BLaER1 treated with 17β-estradiol and CSF1 and Interleukin-3, amounts not matched to agents 10 nM and 100 nM (cell line): Measurements from ENCODE around the gene MEX3A.

ENCODE experiments used
- H3K27ac ChIP-seq, 11 experiments: shearing (Covaris generic); formaldehyde crosslinking; 2 replicates each; pipeline ENCODE4 v1.8.1; 2022
- H3K27me3 ChIP-seq, 11 experiments: shearing (Covaris generic); formaldehyde crosslinking; 2 replicates each; pipeline ENCODE4 v1.8.1; 2022
- H3K36me3 ChIP-seq, 11 experiments: shearing (Covaris generic); formaldehyde crosslinking; 2 replicates each; pipeline ENCODE4 v1.8.1; 2022
- H3K4me1 ChIP-seq, 10 experiments: shearing (Covaris generic); formaldehyde crosslinking; 2 replicates each; pipeline ENCODE4 v1.8.1; 2022
- H3K4me2 ChIP-seq, 11 experiments: shearing (Covaris generic); formaldehyde crosslinking; 2 replicates each; pipeline ENCODE4 v1.8.1; 2022
- H3K4me3 ChIP-seq, 10 experiments: shearing (Covaris generic); formaldehyde crosslinking; 2 replicates each; pipeline ENCODE4 v1.8.1; 2022
- H3K9ac ChIP-seq, 11 experiments: shearing (Covaris generic); formaldehyde crosslinking; 2 replicates each; pipeline ENCODE4 v1.8.1; 2022
- H3K9me3 ChIP-seq, 11 experiments: shearing (Covaris generic); formaldehyde crosslinking; replicated peaks in 1 of 11; 2 replicates each; pipeline ENCODE4 v1.8.1; 2022
- H4K20me1 ChIP-seq, 11 experiments: shearing (Covaris generic); formaldehyde crosslinking; 2 replicates each; pipeline ENCODE4 v1.8.1; 2022
- Cebpa-rat ChIP-seq, 11 experiments: shearing (Covaris generic); IDR thresholded peaks; 2 replicates each; pipeline ENCODE4 v1.8.1; 2022

The MEX3A gene

DNA sequence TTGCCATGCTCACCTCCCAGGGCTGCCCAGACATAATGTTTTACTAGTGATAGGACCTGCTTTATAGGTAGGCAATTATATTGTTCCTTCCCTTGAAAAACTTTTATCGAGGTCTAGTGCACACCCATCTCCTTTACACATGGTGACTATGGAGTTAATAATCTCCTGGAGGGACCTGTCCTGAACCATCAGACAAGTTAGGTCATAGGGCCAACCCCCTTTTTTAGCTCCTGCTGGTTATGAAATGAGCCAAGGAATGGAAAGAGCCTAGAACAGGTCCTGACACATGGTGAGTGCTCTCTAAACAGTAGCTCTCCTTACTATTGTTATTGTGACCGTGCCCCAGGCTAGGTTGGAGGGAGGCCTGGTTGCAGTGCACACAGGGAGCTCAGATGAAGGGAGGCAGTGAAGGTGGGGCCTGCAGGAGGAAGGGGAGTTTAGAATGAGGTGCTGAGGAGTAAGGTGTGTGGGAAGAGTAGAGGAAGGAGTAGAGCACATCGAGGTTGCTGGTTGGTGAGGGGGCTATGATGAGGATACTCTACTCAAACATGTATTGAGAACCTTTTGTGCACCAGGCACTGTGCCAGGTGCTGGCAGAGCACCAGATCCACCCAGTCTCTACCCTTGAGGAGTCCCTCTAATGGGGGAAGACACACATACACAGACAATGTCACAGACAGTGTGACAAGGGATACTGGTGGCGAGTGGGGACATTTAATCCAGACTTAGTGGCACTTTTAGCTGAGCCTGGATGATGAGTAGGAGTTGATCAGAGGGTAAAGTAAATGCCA is 18.1 kb upstream of the MEX3A start:
- Histone ChIP-seq H4K20me1 (peaks cover 0 to 37% (median 21%) of the 10 kb centered on the region in 11 experiments; a peak in 13 of 22 replicates), H3K27ac (no peak overlapping the region; a peak in 1 of 22 replicates), H3K9ac (no peak overlapping the region), H3K36me3 (no peaks in the 10 kb centered on the region), H3K4me1 (peaks cover 65 to 92% (median 86%) of the 10 kb centered on the region in 10 experiments), H3K4me3 (no peak overlapping the region), H3K9me3 (no peaks in the 10 kb centered on the region), H3K27me3 (peaks cover 0 to 15% (median 3%) of the 10 kb centered on the region in 11 experiments; a peak in 5 of 22 replicates), H3K4me2 (peak overlapping the region in 5 of 11 experiments; percentile 2 to 29 (median 6); a peak in 4 of 22 replicates)
- TF ChIP-seq Cebpa-rat (IDR thresholded peaks at IDR 0.05): no peak

GRCh38 chr1:156099282-156099681 is 17.0 kb upstream of the MEX3A start:
- Histone ChIP-seq H3K9ac (no peak overlapping the region), H3K9me3 (no peaks in the 10 kb centered on the region), H3K27ac (peak overlapping the region in 3 of 11 experiments; percentile 5 to 35 (median 23); a peak in 4 of 22 replicates), H3K27me3 (peaks cover 0 to 15% (median 3%) of the 10 kb centered on the region in 11 experiments; a peak in 5 of 22 replicates), H3K36me3 (no peaks in the 10 kb centered on the region), H3K4me1 (peaks cover 56 to 92% (median 79%) of the 10 kb centered on the region in 10 experiments), H3K4me2 (peak overlapping the region in 6 of 11 experiments; percentile 29 to 94 (median 91); a peak in 6 of 22 replicates), H4K20me1 (peaks cover 0 to 40% (median 21%) of the 10 kb centered on the region in 11 experiments; a peak in 13 of 22 replicates), H3K4me3 (no peak overlapping the region)
- no peak for TF ChIP-seq Cebpa-rat (IDR thresholded peaks at IDR 0.05)

DNA sequence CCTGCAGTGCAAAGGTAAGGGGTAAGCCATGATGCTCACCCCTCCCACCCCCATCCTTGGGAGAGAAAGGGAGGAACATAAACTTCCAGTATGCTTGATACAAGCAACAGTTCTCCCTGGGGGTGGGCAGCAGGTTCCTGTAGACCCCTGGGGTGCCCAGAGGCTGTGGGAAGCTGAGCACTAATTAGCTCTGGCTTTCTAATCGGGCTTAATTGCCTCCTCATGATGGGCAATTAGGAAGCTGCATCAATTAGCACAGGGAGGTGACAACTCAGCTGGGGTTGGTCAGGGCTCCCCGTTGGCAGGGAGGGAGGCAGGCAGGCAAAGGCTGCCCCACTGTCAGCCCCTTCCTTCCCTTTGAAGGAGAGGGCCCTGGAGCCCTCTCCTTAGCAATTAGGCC is 16.5 kb upstream of the MEX3A start:
- no peak overlapping the region; a peak in 1 of 22 replicates for H3K9ac ChIP-seq
- H3K4me1 ChIP-seq: peaks cover 51 to 92% (median 74%) of the 10 kb centered on the region in 10 experiments
- peaks cover 0 to 40% (median 21%) of the 10 kb centered on the region in 11 experiments; a peak in 14 of 22 replicates for H4K20me1 ChIP-seq
- peak overlapping the region in 9 of 11 experiments; percentile 11 to 94 (median 90); a peak in 11 of 22 replicates for H3K4me2 ChIP-seq
- TF ChIP-seq Cebpa-rat (IDR thresholded peaks at IDR 0.05): no peak
- no peaks in the 10 kb centered on the region for H3K36me3 ChIP-seq
- no peak overlapping the region for H3K4me3 ChIP-seq
- H3K27me3 ChIP-seq: peaks cover 0 to 15% (median 3%) of the 10 kb centered on the region in 11 experiments; a peak in 5 of 22 replicates
- peak overlapping the region in 3 of 11 experiments; percentile 5 to 35 (median 23); a peak in 4 of 22 replicates for H3K27ac ChIP-seq
- no peaks in the 10 kb centered on the region for H3K9me3 ChIP-seq

GRCh38 chr1:156097499-156098178 is 15.4 kb upstream of the MEX3A start:
- H3K4me2 ChIP-seq: peak overlapping the region; percentile 75 to 94 (median 90)
- peak overlapping the region; percentile 42 to 94 (median 74); a peak in 19 of 22 replicates for H3K27ac ChIP-seq
- peaks cover 0 to 15% (median 3%) of the 10 kb centered on the region in 11 experiments; a peak in 5 of 22 replicates for H3K27me3 ChIP-seq

DNA sequence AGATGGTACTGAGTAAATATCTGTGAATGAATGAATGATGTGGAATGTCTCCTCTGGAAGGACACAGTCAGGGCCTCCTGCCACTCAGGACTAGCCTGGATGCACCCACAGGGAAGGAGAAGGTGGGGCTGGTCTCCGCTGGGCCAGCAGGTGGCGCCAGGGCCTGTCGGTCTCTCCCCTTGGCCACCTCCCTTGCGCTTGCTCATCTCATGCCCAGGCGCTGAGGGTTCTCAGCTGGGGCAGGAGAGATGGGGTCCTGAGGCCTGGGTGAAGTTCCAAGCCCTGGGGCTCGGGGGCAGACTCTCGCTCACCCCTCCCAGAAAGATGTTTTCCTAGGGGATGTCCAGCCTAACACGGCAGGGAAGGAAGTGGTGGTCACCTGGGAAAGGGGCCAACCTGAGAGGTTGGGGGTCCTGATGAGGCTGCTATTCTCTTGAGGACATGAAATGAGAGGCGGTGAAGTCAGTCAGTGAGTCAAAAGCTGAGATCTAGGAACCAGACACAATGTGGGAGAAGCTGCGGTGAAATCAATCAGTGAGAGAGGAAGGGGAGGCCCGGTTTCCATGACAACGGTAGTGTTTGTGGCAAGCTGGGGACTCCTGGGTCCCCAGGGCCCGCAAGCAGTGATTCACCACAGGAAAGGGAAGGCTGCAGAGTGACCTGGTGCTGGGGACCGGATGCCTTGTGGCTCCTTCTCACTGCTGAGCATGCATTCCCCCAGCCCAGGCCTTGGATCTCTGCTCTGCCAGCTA is 14.6 kb upstream of the MEX3A start:
- 0 out of 22 replicates have a peak, but pooled peaks of 1 of the 11 experiments have one; percentile 11 for TF ChIP-seq Cebpa-rat (IDR thresholded peaks at IDR 0.05)
- no peaks in the 10 kb centered on the region for H3K9me3 ChIP-seq
- H3K4me3 ChIP-seq: peak overlapping the region in 3 of 10 experiments; percentile 15 to 52 (median 30); a peak in 6 of 20 replicates
- H3K4me1 ChIP-seq: peaks cover 35 to 74% (median 54%) of the 10 kb centered on the region in 10 experiments
- H3K36me3 ChIP-seq: no peaks in the 10 kb centered on the region
- H4K20me1 ChIP-seq: peaks cover 0 to 40% (median 21%) of the 10 kb centered on the region in 11 experiments; a peak in 14 of 22 replicates
- H3K27ac ChIP-seq: peak overlapping the region; percentile 57 to 94 (median 79); a peak in 21 of 22 replicates
- H3K9ac ChIP-seq: peak overlapping the region; percentile 25 to 83 (median 67); a peak in 21 of 22 replicates
- H3K27me3 ChIP-seq: peaks cover 0 to 15% (median 3%) of the 10 kb centered on the region in 11 experiments; a peak in 5 of 22 replicates
- H3K4me2 ChIP-seq: peak overlapping the region; percentile 75 to 94 (median 90)

More at GRCh38 chr1:156097499-156098178, 15.4 kb upstream of the MEX3A start:
- peaks cover 40 to 83% (median 63%) of the 10 kb centered on the region in 10 experiments for H3K4me1 ChIP-seq
- TF ChIP-seq Cebpa-rat (IDR thresholded peaks at IDR 0.05): no peak
- H3K9me3 ChIP-seq: no peaks in the 10 kb centered on the region
- no peak overlapping the region for H3K4me3 ChIP-seq
- H3K9ac ChIP-seq: peak overlapping the region in 10 of 11 experiments; percentile 17 to 83 (median 46); a peak in 13 of 22 replicates
- no peaks in the 10 kb centered on the region for H3K36me3 ChIP-seq
- peaks cover 0 to 40% (median 21%) of the 10 kb centered on the region in 11 experiments; a peak in 14 of 22 replicates for H4K20me1 ChIP-seq

GRCh38 chr1:156095906-156096508 is 13.7 kb upstream of the MEX3A start:
- no peaks in the 10 kb centered on the region for H3K36me3 ChIP-seq
- H3K27ac ChIP-seq: peak overlapping the region; percentile 57 to 94 (median 79); a peak in 16 of 22 replicates
- H4K20me1 ChIP-seq: peaks cover 0 to 41% (median 21%) of the 10 kb centered on the region in 11 experiments; a peak in 14 of 22 replicates
- peak overlapping the region; percentile 75 to 94 (median 90) for H3K4me2 ChIP-seq
- peak overlapping the region; percentile 24 to 83 (median 67); a peak in 19 of 22 replicates for H3K9ac ChIP-seq
- peaks cover 0 to 15% (median 3%) of the 10 kb centered on the region in 11 experiments; a peak in 5 of 22 replicates for H3K27me3 ChIP-seq
- H3K9me3 ChIP-seq: no peaks in the 10 kb centered on the region
- H3K4me3 ChIP-seq: peak overlapping the region in 2 of 10 experiments; percentile 15 to 52; a peak in 2 of 20 replicates
- 0 out of 22 replicates have a peak, but pooled peaks of 1 of the 11 experiments have one; percentile 26 for TF ChIP-seq Cebpa-rat (IDR thresholded peaks at IDR 0.05)
- H3K4me1 ChIP-seq: peaks cover 35 to 69% (median 50%) of the 10 kb centered on the region in 10 experiments

DNA sequence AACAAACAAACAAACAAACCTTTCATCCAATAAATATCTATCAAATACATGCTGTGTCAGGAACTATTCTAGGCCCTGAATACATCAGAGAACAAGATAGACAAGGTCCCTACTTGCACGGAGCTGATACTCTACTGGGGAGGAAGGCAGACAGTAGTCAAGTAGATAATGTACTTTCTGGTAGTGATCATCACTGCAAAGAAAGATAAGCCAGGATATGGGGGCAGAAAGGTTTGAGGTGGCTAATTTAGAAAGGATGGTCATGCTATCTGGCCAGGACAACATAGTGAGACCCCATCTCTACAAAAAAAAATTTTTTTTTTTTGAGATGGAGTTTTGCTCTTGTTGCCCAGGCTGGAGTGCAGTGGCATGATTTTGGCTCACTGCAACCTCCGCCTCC is 9.3 kb upstream of the MEX3A start:
- no peak for TF ChIP-seq Cebpa-rat (IDR thresholded peaks at IDR 0.05)
- no peak overlapping the region for H3K9ac ChIP-seq
- no peak overlapping the region for H3K4me2 ChIP-seq
- no peak overlapping the region for H3K4me3 ChIP-seq
- H3K27ac ChIP-seq: no peak overlapping the region
- H3K36me3 ChIP-seq: no peaks in the 10 kb centered on the region
- H4K20me1 ChIP-seq: peaks cover 0 to 34% (median 14%) of the 10 kb centered on the region in 11 experiments; a peak in 14 of 22 replicates
- peaks cover 47 to 72% (median 52%) of the 10 kb centered on the region in 10 experiments for H3K4me1 ChIP-seq
- H3K9me3 ChIP-seq: no peaks in the 10 kb centered on the region
- H3K27me3 ChIP-seq: no peaks in the 10 kb centered on the region
